HG02938 (cell line): ENCODE data around the gene NME4.
"Not testable (repeated sequence)": the region's sequence is repeated elsewhere in the genome, so short reads cannot be mapped to it uniquely, and the experiment has no call there.

ENCODE experiments used
- ATAC-seq: cut with Tn5 transposase; IDR thresholded peaks from one replicate; pipeline ENCODE4 v1.9.1; 2021; ENCODE audit warnings: mild to moderate bottlenecking, moderate library complexity; ENCODE audit not compliant: unreplicated experiment

NME4 gene

GRCh38 chr16:375927-376816 is 20.8 kb upstream of the NME4 start:
- ATAC-seq: no peak

- no peak for ATAC-seq
Observed at GRCh38 chr16:376817-377418, 20.1 kb upstream of the NME4 start.

- no peak for ATAC-seq
Observed at GRCh38 chr16:377419-377951, 19.5 kb upstream of the NME4 start.

- not testable (repeated sequence) for ATAC-seq
Observed at GRCh38 chr16:378113-378820, 18.7 kb upstream of the NME4 start.

- no peak for ATAC-seq
Observed at GRCh38 chr16:378821-379182, 18.2 kb upstream of the NME4 start.

- no peak for ATAC-seq
Observed at GRCh38 chr16:379183-379960, 17.6 kb upstream of the NME4 start.

- ATAC-seq: no peak
Observed at GRCh38 chr16:379961-380761, 16.8 kb upstream of the NME4 start.

GRCh38 chr16:380762-381011 is 16.3 kb upstream of the NME4 start:
- ATAC-seq: no peak

- no peak for ATAC-seq
Observed at GRCh38 chr16:381012-381788, 15.8 kb upstream of the NME4 start.

GRCh38 chr16:381789-382717 is 14.9 kb upstream of the NME4 start, which contains the start of gene PGAP6:
PGAP6 (minus strand) TSS chr16:381978; CDS start chr16:381821, 157 bp downstream.
- no peak for ATAC-seq

GRCh38 chr16:383326-384051 is 13.5 kb upstream of the NME4 start:
- no peak for ATAC-seq

- no peak for ATAC-seq
Observed at GRCh38 chr16:386641-387156, 10.3 kb upstream of the NME4 start.

- ATAC-seq: not testable (repeated sequence)
Observed at GRCh38 chr16:387761-388666, 9.0 kb upstream of the NME4 start.

- no peak for ATAC-seq
Observed at GRCh38 chr16:389352-389751, 7.6 kb upstream of the NME4 start.

- ATAC-seq: no peak
Observed at GRCh38 chr16:391885-392335, 5.1 kb upstream of the NME4 start.

- ATAC-seq: no peak
Observed at GRCh38 chr16:392450-393030, 4.5 kb upstream of the NME4 start.
